ENCODE measurements around the gene HNRNPUL2. TPM values are rescaled to one million over a fixed set of nuclear protein-coding genes. Genes with fewer than 3 reads are reported as not detected.

Gene HNRNPUL2
- total RNA-seq, 2 donors from 2014 or later, result 54.6 to 55.5 TPM

GRCh38 chr11:62716816-62717215 lies 10.4 kb downstream of the HNRNPUL2 start:
- Mint-ChIP-seq H3K27ac (peak overlapping the region; percentile 6 to 44), H3K4me3 (no peak overlapping the region), H3K36me3 (peaks cover 57% of the 10 kb centered on the region), H3K27me3 (no peaks in the 10 kb centered on the region), H3K4me1 (ENCODE audit: low read depth in 2 of 2) (peaks cover 32 to 46% of the 10 kb centered on the region in 2 donors), H3K9me3 (no peaks in the 10 kb centered on the region)
- no peak for DNase-seq (ENCODE audit: low spot score)
- no peak for ATAC-seq

GRCh38 chr11:62716206-62716605 lies 11.1 kb downstream of the HNRNPUL2 start:
- H3K9me3 Mint-ChIP-seq, result no peaks in the 10 kb centered on the region
- H3K4me3 Mint-ChIP-seq, result no peak overlapping the region
- DNase-seq (ENCODE audit: low spot score) (no peak), ATAC-seq (no peak)
- H3K27me3 Mint-ChIP-seq, result no peaks in the 10 kb centered on the region
- H3K36me3 Mint-ChIP-seq, result peaks cover 51% of the 10 kb centered on the region
- H3K4me1 Mint-ChIP-seq (ENCODE audit: low read depth in 2 of 2), result peaks cover 30 to 43% of the 10 kb centered on the region in 2 donors
- H3K27ac Mint-ChIP-seq, result peak overlapping the region; percentile 23 to 92

GRCh38 chr11:62715150-62716130 lies 11.8 kb downstream of the HNRNPUL2 start:
- DNase-seq (ENCODE audit: low spot score), result no peak
- H3K27ac Mint-ChIP-seq, result peak overlapping the region; percentile 23 to 92
- no peak for ATAC-seq
- H3K4me3 Mint-ChIP-seq, result no peak overlapping the region
- no peaks in the 10 kb centered on the region for H3K9me3 Mint-ChIP-seq
- H3K4me1 Mint-ChIP-seq (ENCODE audit: low read depth in 2 of 2), result peaks cover 31 to 38% of the 10 kb centered on the region in 2 donors
- peaks cover 46% of the 10 kb centered on the region for H3K36me3 Mint-ChIP-seq
- no peaks in the 10 kb centered on the region for H3K27me3 Mint-ChIP-seq

GRCh38 chr11:62713343-62713742 lies 13.9 kb downstream of the HNRNPUL2 start:
- H3K27ac Mint-ChIP-seq, result peak overlapping the region; percentile 75 to 92
- H3K9me3 Mint-ChIP-seq, result no peaks in the 10 kb centered on the region
- H3K27me3 Mint-ChIP-seq, result no peaks in the 10 kb centered on the region
- peak overlapping the region; percentile 32 for H3K4me3 Mint-ChIP-seq
- H3K36me3 Mint-ChIP-seq, result peaks cover 34% of the 10 kb centered on the region
- no peak for DNase-seq (ENCODE audit: low spot score)
- ATAC-seq, result no peak
- peaks cover 42 to 48% of the 10 kb centered on the region in 2 donors for H3K4me1 Mint-ChIP-seq (ENCODE audit: low read depth in 2 of 2)

GRCh38 chr11:62712861-62713260 lies 14.4 kb downstream of the HNRNPUL2 start:
- DNase-seq (ENCODE audit: low spot score), result no peak
- H3K36me3 Mint-ChIP-seq, result peaks cover 31% of the 10 kb centered on the region

GRCh38 chr11:62712276-62712812 lies 14.9 kb downstream of the HNRNPUL2 start:
- Mint-ChIP-seq H3K27me3 (no peaks in the 10 kb centered on the region), H3K36me3 (peaks cover 28% of the 10 kb centered on the region), H3K4me1 (ENCODE audit: low read depth in 2 of 2) (peaks cover 43 to 45% of the 10 kb centered on the region in 2 donors), H3K4me3 (peak overlapping the region; percentile 32), H3K9me3 (no peaks in the 10 kb centered on the region), H3K27ac (peak overlapping the region; percentile 75 to 92)
- ATAC-seq, result no peak
- DNase-seq (ENCODE audit: low spot score), result no peak

More at GRCh38 chr11:62712861-62713260, 14.4 kb downstream of the HNRNPUL2 start:
- Mint-ChIP-seq H3K4me3 (peak overlapping the region; percentile 32), H3K27ac (peak overlapping the region; percentile 75 to 92), H3K9me3 (no peaks in the 10 kb centered on the region), H3K27me3 (no peaks in the 10 kb centered on the region), H3K4me1 (ENCODE audit: low read depth in 2 of 2) (peaks cover 44 to 45% of the 10 kb centered on the region in 2 donors)
- ATAC-seq, result no peak

GRCh38 chr11:62710001-62710345 lies 17.3 kb downstream of the HNRNPUL2 start:
- DNase-seq (ENCODE audit: low spot score) (no peak), ATAC-seq (peak in 1 of 2 donors; percentile 5)
- Mint-ChIP-seq H3K27ac (peak overlapping the region; percentile 91 to 99), H3K27me3 (no peaks in the 10 kb centered on the region), H3K36me3 (peaks cover 16% of the 10 kb centered on the region), H3K4me1 (ENCODE audit: low read depth in 2 of 2) (peaks cover 58 to 62% of the 10 kb centered on the region in 2 donors), H3K4me3 (peak overlapping the region; percentile 93), H3K9me3 (no peaks in the 10 kb centered on the region)

- Mint-ChIP-seq H3K27me3 (no peaks in the 10 kb centered on the region), H3K27ac (peak overlapping the region; percentile 91 to 99), H3K4me1 (ENCODE audit: low read depth in 2 of 2) (peaks cover 55 to 62% of the 10 kb centered on the region in 2 donors)
These were observed 17.8 kb downstream of the HNRNPUL2 start for GRCh38 chr11:62709247-62710000.

GRCh38 chr11:62708793-62709192 lies 18.5 kb downstream of the HNRNPUL2 start:
- H3K4me3 Mint-ChIP-seq, result peak overlapping the region; percentile 93
- H3K9me3 Mint-ChIP-seq, result no peaks in the 10 kb centered on the region
- H3K27ac Mint-ChIP-seq, result peak overlapping the region; percentile 91 to 99
- peaks cover 10% of the 10 kb centered on the region for H3K36me3 Mint-ChIP-seq
- DNase-seq (ENCODE audit: low spot score) (no peak), ATAC-seq (no peak)
- H3K27me3 Mint-ChIP-seq, result no peaks in the 10 kb centered on the region
- peaks cover 51 to 58% of the 10 kb centered on the region in 2 donors for H3K4me1 Mint-ChIP-seq (ENCODE audit: low read depth in 2 of 2)

More at GRCh38 chr11:62709247-62710000, 17.8 kb downstream of the HNRNPUL2 start:
- Mint-ChIP-seq H3K36me3 (peaks cover 15% of the 10 kb centered on the region), H3K4me3 (peak overlapping the region; percentile 93), H3K9me3 (no peaks in the 10 kb centered on the region)
- DNase-seq (ENCODE audit: low spot score) (peak; percentile 97), ATAC-seq (peak; percentile 89 to 90)

- no peak for DNase-seq (ENCODE audit: low spot score)
- no peak for ATAC-seq
- peaks cover 10% of the 10 kb centered on the region for H3K36me3 Mint-ChIP-seq
- peak overlapping the region; percentile 91 to 99 for H3K27ac Mint-ChIP-seq
- no peaks in the 10 kb centered on the region for H3K27me3 Mint-ChIP-seq
- H3K4me1 Mint-ChIP-seq (ENCODE audit: low read depth in 2 of 2), result peaks cover 49 to 55% of the 10 kb centered on the region in 2 donors
- H3K4me3 Mint-ChIP-seq, result peak overlapping the region; percentile 93
- no peaks in the 10 kb centered on the region for H3K9me3 Mint-ChIP-seq
These were observed 18.9 kb downstream of the HNRNPUL2 start for GRCh38 chr11:62708392-62708791.

- Mint-ChIP-seq H3K4me3 (peak within 1 kb of the TSS; percentile 93), H3K9me3 (no peaks in the 10 kb centered on the region), H3K27me3 (no peaks in the 10 kb centered on the region), H3K4me1 (ENCODE audit: low read depth in 2 of 2) (peaks cover 44 to 49% of the 10 kb centered on the region in 2 donors), H3K36me3 (peaks cover 5% of the 10 kb centered on the region), H3K27ac (peak within 1 kb of the TSS; percentile 91 to 99)
- no peak for DNase-seq (ENCODE audit: low spot score)
- ATAC-seq, result no peak
These were observed 19.9 kb downstream of the HNRNPUL2 start, which contains the start of the genes BSCL2 and GNG3 for GRCh38 chr11:62707277-62707861. TSS of gene BSCL2 (minus strand) at chr11:62707424. CDS start at chr11:62707195, 229 bp downstream. TSS of gene GNG3 (plus strand) at chr11:62707676. CDS start at chr11:62708296, 620 bp downstream.

- peak overlapping the region; percentile 91 for H3K4me3 Mint-ChIP-seq
- peak overlapping the region; percentile 77 to 90 for H3K27ac Mint-ChIP-seq
- ATAC-seq (no peak), DNase-seq (ENCODE audit: low spot score) (no peak)
- H3K27me3 Mint-ChIP-seq, result no peaks in the 10 kb centered on the region
- peaks cover 7% of the 10 kb centered on the region for H3K36me3 Mint-ChIP-seq
- no peaks in the 10 kb centered on the region for H3K9me3 Mint-ChIP-seq
- peaks cover 42 to 51% of the 10 kb centered on the region in 2 donors for H3K4me1 Mint-ChIP-seq (ENCODE audit: low read depth in 2 of 2)
These were observed 20.4 kb downstream of the HNRNPUL2 start for GRCh38 chr11:62706850-62707247.

All from natural killer cell treated with Interleukin-12 subunit alpha and Interleukin-12 subunit beta and Interleukin-15 and Interleukin-18, amount 100 ng/mL, for 72 hours (primary cell).